Osteocyte (in vitro differentiated cells): ENCODE results near the gene BPIFB3. TPM values are rescaled to one million over a fixed set of nuclear protein-coding genes. Genes with fewer than 3 reads are reported as not detected.
A peak's percentile ranks its signal among the peaks of the same experiment; 100 is the strongest.

Experiments used
- DNase-seq: peaks from one replicate; pipeline ENCODE4 v3.0.0; 2021; ENCODE audit warnings: mixed read lengths; ENCODE audit not compliant: unreplicated experiment; ENCODE audit errors: extremely low spot score
- H3K27ac Mint-ChIP-seq: one replicate; pipeline ENCODE4 v1.8.0; 2021; ENCODE audit warnings: mild to moderate bottlenecking, mixed read lengths; ENCODE audit not compliant: unreplicated experiment
- H3K27me3 Mint-ChIP-seq: one replicate; pipeline ENCODE4 v1.8.0; 2021; ENCODE audit warnings: mixed read lengths; ENCODE audit not compliant: unreplicated experiment
- H3K36me3 Mint-ChIP-seq: one replicate; pipeline ENCODE4 v1.8.0; 2021; ENCODE audit warnings: mixed read lengths; ENCODE audit not compliant: unreplicated experiment
- H3K4me1 Mint-ChIP-seq: one replicate; pipeline ENCODE4 v1.8.0; 2021; ENCODE audit warnings: mixed read lengths; ENCODE audit not compliant: unreplicated experiment
- H3K4me3 Mint-ChIP-seq: one replicate; pipeline ENCODE4 v1.8.0; 2021; ENCODE audit warnings: mild to moderate bottlenecking, moderate library complexity, mixed read lengths; ENCODE audit not compliant: unreplicated experiment
- H3K9me3 Mint-ChIP-seq: one replicate; pipeline ENCODE4 v1.8.0; 2021; ENCODE audit warnings: mixed read lengths; ENCODE audit not compliant: unreplicated experiment
- CTCF ChIP-seq: fragments of 200-600 bp; sonication (generic); IDR thresholded peaks from 2 replicates; pipeline ENCODE4 v1.5.0; 2021; ENCODE audit warnings: antibody characterized with exemption, mild to moderate bottlenecking, moderate library complexity
- long read RNA-seq: library from polyadenylated mRNA; unstranded; transcript quantifications from one replicate; pipeline ENCODE4 v2.0.0, GENCODE V29; 2021
- total RNA-seq: library from RNA; stranded (reverse); gene quantifications from 2 replicates; pipeline ENCODE4 v1.2.1, GENCODE V29; 2021

Gene BPIFB3
- not detected in 2 replicates for total RNA-seq
- long read RNA-seq = 0 reads

GRCh38 chr20:33053291-33054106 lies at the start of gene BPIFB3:
TSS of gene BPIFB3 (plus strand) at chr20:33053903. CDS start at chr20:33055436, 1,533 bp downstream.
- TF ChIP-seq CTCF = no peak
- no peaks in the 10 kb centered on the region for H3K4me1 Mint-ChIP-seq
- DNase-seq = no peak
- H3K27me3 Mint-ChIP-seq = peaks cover under 1% of the 10 kb centered on the region
- no peak within 1 kb of the TSS for H3K4me3 Mint-ChIP-seq
- no peaks in the 10 kb centered on the region for H3K36me3 Mint-ChIP-seq
- no peaks in the 10 kb centered on the region for H3K9me3 Mint-ChIP-seq
- H3K27ac Mint-ChIP-seq = no peak within 1 kb of the TSS

DNA sequence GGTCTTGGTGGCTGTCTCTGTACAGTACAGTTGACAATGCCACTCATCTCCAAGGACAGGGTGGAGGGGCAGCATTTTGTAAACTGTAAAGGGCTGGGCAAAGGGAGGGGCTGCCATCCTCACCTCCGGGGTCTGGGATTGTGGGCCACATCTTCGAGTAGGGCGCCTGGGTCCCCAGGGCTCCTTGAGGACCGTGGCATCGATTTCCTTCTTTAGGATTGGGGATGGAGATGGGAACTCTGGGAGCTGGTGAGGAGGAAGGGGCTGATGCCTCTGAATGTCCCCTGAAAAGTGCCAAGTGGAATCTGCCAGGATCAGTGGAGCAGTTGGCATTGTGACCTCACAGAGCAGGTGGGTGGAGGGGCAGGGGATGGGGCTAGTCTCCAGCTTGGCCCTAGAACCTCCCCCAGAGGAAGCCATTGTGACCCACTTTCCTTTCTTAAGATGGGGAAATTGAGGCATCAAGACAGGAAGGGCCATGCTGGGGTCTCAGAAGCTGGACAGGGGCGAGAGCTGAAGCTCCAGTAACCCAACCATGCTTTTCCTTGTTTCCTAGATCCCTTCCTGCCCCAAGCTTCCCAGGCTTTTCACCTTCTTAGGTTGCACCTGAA lies 49.5 kb upstream of the BPIFB3 start, which contains the start of gene SUN5:
TSS of gene SUN5 (minus strand) at position 293 of the 611 bp plus-strand sequence. CDS start at position 200, 93 bp downstream.
- Mint-ChIP-seq H3K9me3 (peaks cover 5% of the 10 kb centered on the region), H3K4me1 (no peaks in the 10 kb centered on the region), H3K27me3 (peaks cover 2% of the 10 kb centered on the region), H3K27ac (no peak within 1 kb of the TSS), H3K36me3 (no peaks in the 10 kb centered on the region), H3K4me3 (no peak within 1 kb of the TSS)
- TF ChIP-seq CTCF = no peak
- no peak for DNase-seq

DNA sequence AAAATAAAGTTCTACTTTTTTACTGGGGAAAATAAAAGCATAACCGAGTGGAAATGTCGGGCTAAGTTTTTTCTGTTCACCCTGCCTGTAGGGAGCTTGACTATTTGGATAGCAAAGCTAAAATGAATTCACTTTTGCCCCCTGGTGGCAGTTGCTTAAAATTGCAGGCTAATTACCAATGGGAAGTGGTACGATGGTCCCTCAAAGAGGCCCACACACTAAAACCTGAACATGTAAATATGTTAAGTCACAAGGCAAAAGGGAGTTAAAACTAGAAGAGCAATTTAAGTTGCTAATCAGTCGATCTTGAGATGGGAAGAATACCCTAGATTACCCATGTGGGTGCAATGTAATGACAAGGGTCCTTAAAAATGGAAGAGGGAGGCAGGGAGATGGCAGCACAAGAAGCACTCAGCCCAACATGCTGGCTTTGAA lies 48.6 kb upstream of the BPIFB3 start:
- H3K27me3 Mint-ChIP-seq = peaks cover 2% of the 10 kb centered on the region
- TF ChIP-seq CTCF = peak; percentile 30
- peaks cover 5% of the 10 kb centered on the region for H3K9me3 Mint-ChIP-seq
- DNase-seq = no peak
- H3K27ac Mint-ChIP-seq = no peak overlapping the region
- no peaks in the 10 kb centered on the region for H3K4me1 Mint-ChIP-seq
- no peak overlapping the region for H3K4me3 Mint-ChIP-seq
- H3K36me3 Mint-ChIP-seq = no peaks in the 10 kb centered on the region

- DNase-seq = no peak
- no peaks in the 10 kb centered on the region for H3K36me3 Mint-ChIP-seq
- peaks cover 5% of the 10 kb centered on the region for H3K9me3 Mint-ChIP-seq
- no peak for TF ChIP-seq CTCF
- H3K4me1 Mint-ChIP-seq = no peaks in the 10 kb centered on the region
- H3K27me3 Mint-ChIP-seq = no peaks in the 10 kb centered on the region
- H3K27ac Mint-ChIP-seq = no peak overlapping the region
- no peak overlapping the region for H3K4me3 Mint-ChIP-seq
Measured at GRCh38 chr20:33005908-33006775, 47.6 kb upstream of the BPIFB3 start.
